Activated CD4-positive, alpha-beta memory T cell treated with anti-CD3 and anti-CD28 coated beads, Interleukin-2, amount 10 ng/mL, durations not matched to agents 7 days and 5 days (primary cell): ENCODE results near the gene IPO7. TPM values are rescaled to one million over a fixed set of nuclear protein-coding genes. Genes with fewer than 3 reads are reported as not detected.
"Not testable (repeated sequence)": the region's sequence is repeated elsewhere in the genome, so short reads cannot be mapped to it uniquely, and the experiment has no call there.

ENCODE experiments used
- CTCF ChIA-PET: fragments of 350-600 bp; sonication (Branson Sonifier 250); formaldehyde crosslinking; loops from one replicate; lab custom pipeline; 2021; ENCODE audit warnings: antibody characterized with exemption, inconsistent platforms; lab: Charles Lee
- POLR2A ChIA-PET: fragments of 350-600 bp; sonication (Branson Sonifier 250); formaldehyde crosslinking; loops from one replicate; lab custom pipeline; 2021; ENCODE audit warnings: antibody characterized with exemption; lab: Charles Lee
- DNase-seq: peaks from one replicate; pipeline ENCODE4 v3.0.0-alpha.2; 2020
- H3K27ac Mint-ChIP-seq: one replicate; pipeline ENCODE4 v1.8.0; 2021; ENCODE audit warnings: mild to moderate bottlenecking, mixed read lengths
- H3K27me3 Mint-ChIP-seq: one replicate; pipeline ENCODE4 v1.8.0; 2021; ENCODE audit warnings: mixed read lengths
- H3K36me3 Mint-ChIP-seq: one replicate; pipeline ENCODE4 v1.8.0; 2021; ENCODE audit warnings: low read depth, mixed read lengths
- H3K4me1 Mint-ChIP-seq: one replicate; pipeline ENCODE4 v1.8.0; 2021; ENCODE audit warnings: mixed read lengths
- H3K4me3 Mint-ChIP-seq: one replicate; pipeline ENCODE4 v1.8.0; 2021; ENCODE audit warnings: mild to moderate bottlenecking, mixed read lengths
- H3K9me3 Mint-ChIP-seq: one replicate; pipeline ENCODE4 v1.8.0; 2021; ENCODE audit warnings: mixed read lengths
- total RNA-seq, 2 experiments: library from RNA; stranded (reverse); gene quantifications; one replicate each; pipeline ENCODE4 v1.2.3, GENCODE V29; 2021

Gene IPO7
- total RNA-seq, 2 experiments from 2014 or later = 87.4 to 95.7 TPM

- Mint-ChIP-seq H3K27ac (no peak overlapping the region), H3K27me3 (peaks cover 15% of the 10 kb centered on the region)
- CTCF ChIA-PET = no interaction called here
Observed at GRCh38 chr11:9377036-9377435, 7.4 kb upstream of the IPO7 start.

GRCh38 chr11:9379041-9379440, 5.4 kb upstream of the IPO7 start:
- no peaks in the 10 kb centered on the region for H3K36me3 Mint-ChIP-seq
- ChIA-PET CTCF (no interaction called here), POLR2A (interaction anchor here (0.6 kb wide), 1 partner anchor 15 kb away, joined by 3 read pairs; no protein-coding TSS in a partner anchor)
- no peak for DNase-seq
- peaks cover 4% of the 10 kb centered on the region for H3K27me3 Mint-ChIP-seq
- H3K9me3 Mint-ChIP-seq = no peaks in the 10 kb centered on the region
- peaks cover 3% of the 10 kb centered on the region for H3K4me1 Mint-ChIP-seq
- no peak overlapping the region for H3K4me3 Mint-ChIP-seq
- no peak overlapping the region for H3K27ac Mint-ChIP-seq

More at GRCh38 chr11:9377036-9377435, 7.4 kb upstream of the IPO7 start:
- H3K4me3 Mint-ChIP-seq = no peak overlapping the region
- H3K9me3 Mint-ChIP-seq = no peaks in the 10 kb centered on the region
- POLR2A ChIA-PET = no interaction called here
- DNase-seq = no peak
- H3K36me3 Mint-ChIP-seq = no peaks in the 10 kb centered on the region
- no peaks in the 10 kb centered on the region for H3K4me1 Mint-ChIP-seq

GRCh38 chr11:9380773-9381172, 3.7 kb upstream of the IPO7 start:
- Mint-ChIP-seq H3K4me1 (peaks cover 12% of the 10 kb centered on the region), H3K36me3 (peaks cover 2% of the 10 kb centered on the region), H3K27ac (no peak overlapping the region), H3K4me3 (no peak overlapping the region), H3K27me3 (peaks cover 4% of the 10 kb centered on the region), H3K9me3 (no peaks in the 10 kb centered on the region)
- no peak for DNase-seq
- POLR2A ChIA-PET = interaction anchor here (1.1 to 1.3 kb wide), 2 partner anchors 66 to 80 kb away, joined by 3 to 4 read pairs; partner anchors contain the start of genes TMEM41B and ZNF143
- CTCF ChIA-PET = no interaction called here

- Mint-ChIP-seq H3K9me3 (no peaks in the 10 kb centered on the region), H3K4me1 (peaks cover 33% of the 10 kb centered on the region), H3K27me3 (no peaks in the 10 kb centered on the region), H3K4me3 (peak overlapping the region; percentile 85), H3K36me3 (peaks cover 16% of the 10 kb centered on the region), H3K27ac (peak overlapping the region; percentile 87)
- ChIA-PET CTCF (interaction anchor here (0.9 to 3.8 kb wide), 8 partner anchors 10 to 370 kb away, joined by 3 to 18 read pairs (median 6); partner anchors contain the start of gene ZNF143), POLR2A (interaction anchor here (0.6 to 3.7 kb wide), 25 partner anchors 7 to 703 kb away, joined by 3 to 72 read pairs (median 6); partner anchors contain the start of genes RPL27A, TMEM41B, TRIM66 and WEE1)
- DNase-seq = no peak
Observed at GRCh38 chr11:9385327-9385899, 961 bp downstream of the IPO7 start.

- peak overlapping the region; percentile 85 for H3K4me3 Mint-ChIP-seq
- no peak overlapping the region for H3K27ac Mint-ChIP-seq
Observed at GRCh38 chr11:9386086-9386485, 1.6 kb downstream of the IPO7 start.

GRCh38 chr11:9386901-9387300, 2.4 kb downstream of the IPO7 start:
- Mint-ChIP-seq H3K27ac (no peak overlapping the region), H3K36me3 (peaks cover 18% of the 10 kb centered on the region), H3K4me3 (peak overlapping the region; percentile 7), H3K27me3 (no peaks in the 10 kb centered on the region), H3K4me1 (peaks cover 37% of the 10 kb centered on the region), H3K9me3 (no peaks in the 10 kb centered on the region)
- no peak for DNase-seq
- ChIA-PET POLR2A (interaction anchor here (2.4 to 3.7 kb wide), 4 partner anchors 22 to 186 kb away, joined by 12 to 72 read pairs (median 28); partner anchors contain the start of genes TMEM41B, WEE1 and ZNF143), CTCF (interaction anchor here (0.6 to 3.8 kb wide), 4 partner anchors 8 to 372 kb away, joined by 3 to 18 read pairs (median 6); partner anchors contain the start of gene ZNF143)

More at GRCh38 chr11:9386086-9386485, 1.6 kb downstream of the IPO7 start:
- Mint-ChIP-seq H3K4me1 (peaks cover 34% of the 10 kb centered on the region), H3K36me3 (peaks cover 18% of the 10 kb centered on the region), H3K27me3 (no peaks in the 10 kb centered on the region), H3K9me3 (no peaks in the 10 kb centered on the region)
- DNase-seq = no peak
- POLR2A ChIA-PET = interaction anchor here (0.6 to 3.7 kb wide), 14 partner anchors 9 to 703 kb away, joined by 3 to 72 read pairs (median 10); partner anchors contain the start of genes RPL27A, TMEM41B, TRIM66 and WEE1
- CTCF ChIA-PET = interaction anchor here (0.6 to 3.8 kb wide), 6 partner anchors 9 to 370 kb away, joined by 3 to 18 read pairs (median 5); partner anchors contain the start of gene ZNF143

- H3K9me3 Mint-ChIP-seq = no peaks in the 10 kb centered on the region
- peak overlapping the region; percentile 41 for H3K27ac Mint-ChIP-seq
- CTCF ChIA-PET = no interaction called here
- peaks cover 50% of the 10 kb centered on the region for H3K4me1 Mint-ChIP-seq
- H3K36me3 Mint-ChIP-seq = peaks cover 35% of the 10 kb centered on the region
- H3K4me3 Mint-ChIP-seq = no peak overlapping the region
- POLR2A ChIA-PET = interaction anchor here (3.4 kb wide), 1 partner anchor 11 kb away, joined by 18 read pairs; the partner anchor contains the start of gene IPO7
- DNase-seq = no peak
- no peaks in the 10 kb centered on the region for H3K27me3 Mint-ChIP-seq
Observed at GRCh38 chr11:9396310-9396709, 11.9 kb downstream of the IPO7 start.

- Mint-ChIP-seq H3K36me3 (peaks cover 35% of the 10 kb centered on the region), H3K27ac (peak overlapping the region; percentile 41), H3K4me3 (no peak overlapping the region), H3K27me3 (no peaks in the 10 kb centered on the region), H3K9me3 (no peaks in the 10 kb centered on the region), H3K4me1 (peaks cover 49% of the 10 kb centered on the region)
- POLR2A ChIA-PET = interaction anchor here (3.4 kb wide), 1 partner anchor 12 kb away, joined by 18 read pairs; the partner anchor contains the start of gene IPO7
- DNase-seq = no peak
- CTCF ChIA-PET = no interaction called here
Observed at GRCh38 chr11:9396752-9397151, 12.3 kb downstream of the IPO7 start.

- ChIA-PET CTCF (no interaction called here), POLR2A (interaction anchor here (0.9 to 1.3 kb wide), 3 partner anchors 12 to 63 kb away, joined by 4 to 7 read pairs (median 4); partner anchors contain the start of gene ZNF143)
- Mint-ChIP-seq H3K36me3 (peaks cover 35% of the 10 kb centered on the region), H3K4me1 (peaks cover 42% of the 10 kb centered on the region), H3K4me3 (no peak overlapping the region), H3K9me3 (no peaks in the 10 kb centered on the region), H3K27me3 (no peaks in the 10 kb centered on the region), H3K27ac (peak overlapping the region; percentile 7)
- no peak for DNase-seq
Observed at GRCh38 chr11:9397746-9398680, 13.6 kb downstream of the IPO7 start.

- CTCF ChIA-PET = no interaction called here
- H3K4me3 Mint-ChIP-seq = no peak overlapping the region
- DNase-seq = no peak
- no peaks in the 10 kb centered on the region for H3K9me3 Mint-ChIP-seq
- H3K27me3 Mint-ChIP-seq = no peaks in the 10 kb centered on the region
- H3K27ac Mint-ChIP-seq = no peak overlapping the region
- H3K36me3 Mint-ChIP-seq = peaks cover 29% of the 10 kb centered on the region
- peaks cover 34% of the 10 kb centered on the region for H3K4me1 Mint-ChIP-seq
- POLR2A ChIA-PET = interaction anchor here (0.8 kb wide), 1 partner anchor 11 kb away, joined by 3 read pairs; no protein-coding TSS in a partner anchor
Observed at GRCh38 chr11:9399466-9399865, 15.0 kb downstream of the IPO7 start.

GRCh38 chr11:9401884-9402283, 17.4 kb downstream of the IPO7 start:
- not testable (repeated sequence) for H3K4me3 Mint-ChIP-seq, H3K9me3 Mint-ChIP-seq, DNase-seq, H3K27me3 Mint-ChIP-seq, H3K27ac Mint-ChIP-seq
- POLR2A ChIA-PET = interaction anchor here (1.2 kb wide), 1 partner anchor 17 kb away, joined by 5 read pairs; no protein-coding TSS in a partner anchor
- CTCF ChIA-PET = interaction anchor here (1.5 kb wide), 1 partner anchor 10 kb away, joined by 5 read pairs; no protein-coding TSS in a partner anchor
- Mint-ChIP-seq H3K36me3 (peaks cover 27% of the 10 kb centered on the region), H3K4me1 (peaks cover 22% of the 10 kb centered on the region)

GRCh38 chr11:9428706-9429105, 44.3 kb downstream of the IPO7 start:
- ChIA-PET POLR2A (no interaction called here), CTCF (interaction anchor here (0.8 to 1.0 kb wide), 2 partner anchors 31 to 78 kb away, joined by 3 to 4 read pairs; no protein-coding TSS in a partner anchor)
- no peaks in the 10 kb centered on the region for H3K4me1 Mint-ChIP-seq
- H3K27ac Mint-ChIP-seq = no peak overlapping the region
- peaks cover 53% of the 10 kb centered on the region for H3K36me3 Mint-ChIP-seq
- H3K4me3 Mint-ChIP-seq = no peak overlapping the region
- no peaks in the 10 kb centered on the region for H3K27me3 Mint-ChIP-seq
- DNase-seq = no peak
- H3K9me3 Mint-ChIP-seq = no peaks in the 10 kb centered on the region
